B cell (primary cell): ENCODE data around the gene ARHGAP42.

ENCODE experiments used
- EZH2 ChIP-seq: IDR thresholded peaks from 2 replicates; pipeline ENCODE4 v1.6.1; 2012; ENCODE audit warnings: borderline replicate concordance, low read depth, mild to moderate bottlenecking, moderate library complexity, low read length; ENCODE audit not compliant: insufficient read depth, poor library complexity, severe bottlenecking
- TF ChIP-seq, protein P1 (sequence below): fragments of 200-600 bp; IDR thresholded peaks from one replicate; pipeline ENCODE4 v1.8.0; 2022; ENCODE audit warnings: antibody characterized with exemption, mild to moderate bottlenecking

DNA sequence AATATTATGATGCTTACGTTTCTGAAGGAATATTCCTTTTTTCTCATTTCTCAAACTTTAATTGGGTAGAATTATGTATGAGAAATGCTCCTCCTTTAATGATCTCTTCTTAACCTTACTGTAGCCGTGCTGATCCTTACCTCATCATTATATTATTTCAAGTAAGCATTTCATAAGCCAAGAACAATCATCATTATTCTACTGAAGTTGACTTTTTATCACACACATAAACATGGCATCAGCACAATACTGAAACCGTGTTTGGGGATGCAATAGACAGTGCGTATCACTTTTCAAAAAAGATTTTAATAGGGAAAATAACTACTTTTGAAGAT is 162.8 kb downstream of the ARHGAP42 start:
- TF ChIP-seq, protein P1, sequence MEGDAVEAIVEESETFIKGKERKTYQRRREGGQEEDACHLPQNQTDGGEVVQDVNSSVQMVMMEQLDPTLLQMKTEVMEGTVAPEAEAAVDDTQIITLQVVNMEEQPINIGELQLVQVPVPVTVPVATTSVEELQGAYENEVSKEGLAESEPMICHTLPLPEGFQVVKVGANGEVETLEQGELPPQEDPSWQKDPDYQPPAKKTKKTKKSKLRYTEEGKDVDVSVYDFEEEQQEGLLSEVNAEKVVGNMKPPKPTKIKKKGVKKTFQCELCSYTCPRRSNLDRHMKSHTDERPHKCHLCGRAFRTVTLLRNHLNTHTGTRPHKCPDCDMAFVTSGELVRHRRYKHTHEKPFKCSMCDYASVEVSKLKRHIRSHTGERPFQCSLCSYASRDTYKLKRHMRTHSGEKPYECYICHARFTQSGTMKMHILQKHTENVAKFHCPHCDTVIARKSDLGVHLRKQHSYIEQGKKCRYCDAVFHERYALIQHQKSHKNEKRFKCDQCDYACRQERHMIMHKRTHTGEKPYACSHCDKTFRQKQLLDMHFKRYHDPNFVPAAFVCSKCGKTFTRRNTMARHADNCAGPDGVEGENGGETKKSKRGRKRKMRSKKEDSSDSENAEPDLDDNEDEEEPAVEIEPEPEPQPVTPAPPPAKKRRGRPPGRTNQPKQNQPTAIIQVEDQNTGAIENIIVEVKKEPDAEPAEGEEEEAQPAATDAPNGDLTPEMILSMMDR: no peak
- no peak for TF ChIP-seq EZH2
